Measurements from ENCODE around the gene EFCC1. TPM values are rescaled to one million over a fixed set of nuclear protein-coding genes. Genes with fewer than 3 reads are reported as not detected.
"Not testable (repeated sequence)": the region's sequence is repeated elsewhere in the genome, so short reads cannot be mapped to it uniquely, and the experiment has no call there.

Gene EFCC1
- total RNA-seq, 1 experiment from 2014 or later = not detected

DNA sequence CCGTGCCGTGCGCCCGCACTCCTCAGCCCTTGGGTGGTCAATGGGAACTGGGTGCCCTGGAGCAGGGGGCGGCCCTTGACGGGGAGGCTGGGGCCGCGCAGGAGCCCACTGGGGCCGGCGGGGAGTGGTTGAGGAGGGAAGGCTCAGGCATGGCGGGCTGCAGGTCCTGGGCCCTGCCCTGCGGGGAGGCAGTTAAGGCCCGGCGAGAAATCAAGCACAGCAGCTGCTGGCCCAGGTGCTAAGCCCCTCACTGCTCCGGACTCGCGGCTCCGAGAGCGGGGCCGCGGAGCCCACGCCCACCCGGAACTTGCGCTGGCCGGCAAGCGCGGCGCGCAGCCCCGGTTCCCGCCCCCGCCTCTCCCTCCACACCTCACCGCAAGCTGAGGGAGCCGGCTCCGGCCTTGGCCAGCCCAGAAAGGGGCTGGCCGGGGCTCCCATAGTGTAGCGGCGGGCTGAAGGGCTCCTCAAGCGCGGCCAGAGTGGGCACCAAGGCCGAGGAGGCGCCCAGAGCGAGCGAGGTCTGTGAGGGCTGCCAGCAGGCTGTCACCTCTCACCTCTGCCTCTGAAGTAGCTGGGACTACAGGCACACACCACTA lies 67.3 kb downstream of the EFCC1 start:
- DNase-seq (ENCODE audit: extremely low read depth, low read depth) = no peak

DNA sequence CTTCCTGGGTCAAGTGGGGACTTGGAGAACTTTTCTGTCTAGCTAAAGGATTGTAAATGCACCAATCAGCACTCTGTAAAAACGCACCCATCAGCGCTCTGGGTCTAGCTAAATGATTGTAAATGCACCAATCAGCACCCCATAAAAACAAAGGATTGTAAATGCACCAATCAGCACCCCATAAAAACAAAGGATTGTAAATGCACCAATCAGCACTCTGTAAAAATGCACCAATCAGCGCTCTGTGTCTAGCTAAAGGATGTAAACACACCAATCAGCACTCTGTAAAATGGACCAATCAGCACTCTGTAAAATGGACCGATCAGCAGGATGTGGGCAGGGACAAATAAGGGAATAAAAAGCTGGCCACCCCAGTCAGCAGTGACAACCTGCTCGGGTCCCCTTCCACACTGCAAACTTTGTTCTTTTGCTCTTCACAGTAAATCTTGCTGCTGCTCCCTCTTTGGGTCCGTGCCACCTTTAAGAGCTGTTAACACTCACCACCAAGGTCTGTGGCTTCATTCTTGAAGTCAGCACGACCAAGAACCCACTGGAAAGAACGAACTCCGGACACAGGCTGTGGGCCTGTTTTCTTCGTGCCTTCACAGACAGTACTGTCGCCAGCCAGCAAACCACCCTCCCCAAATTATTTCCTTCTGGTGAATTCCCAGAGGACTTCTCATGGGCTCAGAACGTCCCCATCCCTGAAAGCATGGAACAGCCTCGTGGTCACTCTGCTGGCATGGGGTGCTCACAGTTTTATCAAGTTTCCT lies 68.4 kb downstream of the EFCC1 start:
- not testable (repeated sequence) for DNase-seq (ENCODE audit: extremely low read depth, low read depth)

DNA sequence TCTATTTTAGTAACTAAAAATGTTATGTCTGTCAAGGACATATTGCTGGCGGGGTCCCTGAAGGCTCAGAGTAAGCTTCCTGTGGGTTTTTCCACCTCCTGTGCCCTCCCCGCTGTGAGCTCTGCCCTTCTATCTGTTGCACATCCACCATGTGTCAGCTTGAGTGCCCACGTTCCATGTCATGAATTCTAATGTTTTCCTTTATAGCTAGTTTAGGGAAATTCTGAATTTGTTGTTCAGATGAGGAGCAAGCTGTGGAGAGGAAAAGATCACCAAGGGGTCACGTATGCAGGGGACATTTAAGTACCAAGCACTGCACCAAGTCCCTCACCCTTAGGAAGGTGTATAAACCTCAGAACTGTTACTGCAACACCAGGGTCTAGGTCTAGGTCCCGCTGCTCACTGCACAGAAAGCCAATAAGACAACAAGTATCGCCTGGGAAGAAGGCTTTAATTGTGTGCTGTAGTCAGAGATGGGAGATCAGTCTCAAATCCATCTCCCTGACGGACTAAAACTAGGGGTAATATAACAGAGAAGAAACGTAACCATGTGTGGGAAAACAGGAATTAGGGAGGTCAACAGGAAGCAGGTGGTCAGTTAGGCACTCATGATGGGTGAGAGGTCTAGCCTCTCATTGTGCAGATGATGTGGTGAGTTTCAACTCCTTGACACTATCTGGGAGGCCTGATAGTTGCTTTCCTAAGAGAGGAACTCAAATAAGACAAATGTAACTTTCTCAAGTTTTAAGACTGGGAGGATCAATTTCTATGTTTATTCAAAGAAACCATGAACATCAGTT lies 69.2 kb downstream of the EFCC1 start:
- no peak for DNase-seq (ENCODE audit: extremely low read depth, low read depth)

DNA sequence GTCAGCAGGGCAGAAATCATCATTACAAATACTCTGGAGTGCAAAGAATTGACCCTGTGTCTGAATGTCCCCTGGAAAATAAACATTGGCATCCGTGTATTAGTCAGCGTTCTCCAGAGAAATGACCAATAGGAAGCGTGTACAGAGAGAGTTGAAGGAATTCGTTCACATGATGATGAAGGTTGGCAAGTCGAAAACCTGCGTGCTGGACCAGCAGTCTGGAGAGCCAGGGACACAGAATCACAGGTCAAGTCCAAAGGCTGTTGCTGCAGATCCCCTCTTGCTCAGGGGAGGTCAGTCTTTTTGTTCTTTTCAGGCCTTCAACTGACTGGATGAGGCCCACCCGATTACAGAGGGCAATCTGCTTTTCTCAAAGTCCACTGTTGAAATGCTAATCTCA lies 76.1 kb downstream of the EFCC1 start:
- no peak for DNase-seq (ENCODE audit: extremely low read depth, low read depth)

GRCh38 chr3:129078510-129078909 lies 77.4 kb downstream of the EFCC1 start:
- no peak for DNase-seq (ENCODE audit: extremely low read depth, low read depth)

GRCh38 chr3:129081503-129081902 lies 80.4 kb downstream of the EFCC1 start:
- DNase-seq (ENCODE audit: extremely low read depth, low read depth) = no peak

GRCh38 chr3:129082026-129082425 lies 80.9 kb downstream of the EFCC1 start:
- no peak for DNase-seq (ENCODE audit: extremely low read depth, low read depth)

DNA sequence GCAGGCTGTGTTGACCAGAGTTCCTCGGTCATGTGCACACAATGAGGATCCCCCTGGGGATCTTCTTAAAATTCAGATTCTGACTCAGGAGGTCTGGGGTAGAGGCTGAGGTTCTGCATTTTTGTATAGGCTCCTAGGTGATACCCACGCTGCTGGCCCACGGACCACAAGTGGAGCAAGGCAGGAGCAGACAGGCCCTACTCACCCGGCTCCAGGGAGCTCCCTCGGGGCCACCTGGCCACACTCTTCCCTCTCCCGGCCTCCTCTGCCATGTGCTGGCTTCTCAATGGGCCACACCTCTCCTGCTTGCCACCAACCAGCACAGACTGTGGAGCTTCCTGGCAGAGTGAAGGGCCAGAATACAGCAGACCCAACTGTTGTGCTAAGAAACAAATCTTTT lies 83.4 kb downstream of the EFCC1 start:
- DNase-seq (ENCODE audit: extremely low read depth, low read depth) = no peak

DNA sequence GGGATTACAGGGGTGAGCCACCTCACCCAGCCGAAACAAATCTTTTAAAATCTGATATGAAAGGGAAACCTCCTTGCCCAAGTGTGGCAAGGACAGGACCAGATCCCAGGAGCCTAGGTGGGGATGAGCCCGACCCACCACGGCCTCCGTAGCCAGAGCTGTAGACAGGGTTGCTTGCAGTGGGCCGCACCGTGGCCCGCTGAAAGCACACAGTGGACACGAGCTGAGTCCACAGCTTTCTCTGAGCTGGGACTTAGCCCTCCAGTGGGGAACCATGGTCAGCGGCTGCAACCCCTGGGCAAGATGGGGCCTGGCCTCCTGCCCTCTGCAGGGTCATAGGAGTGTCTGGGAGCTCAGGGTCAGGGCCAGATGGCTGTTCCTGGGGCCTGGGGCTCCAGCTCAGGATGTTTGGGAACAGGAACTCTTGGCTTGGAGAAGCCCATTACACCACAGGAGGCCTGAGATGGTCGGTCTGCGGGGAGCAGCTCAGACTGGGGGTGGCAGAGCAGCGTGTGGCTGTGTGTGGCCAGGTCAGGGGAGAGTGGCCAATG lies 84.1 kb downstream of the EFCC1 start:
- DNase-seq (ENCODE audit: extremely low read depth, low read depth) = no peak

DNA sequence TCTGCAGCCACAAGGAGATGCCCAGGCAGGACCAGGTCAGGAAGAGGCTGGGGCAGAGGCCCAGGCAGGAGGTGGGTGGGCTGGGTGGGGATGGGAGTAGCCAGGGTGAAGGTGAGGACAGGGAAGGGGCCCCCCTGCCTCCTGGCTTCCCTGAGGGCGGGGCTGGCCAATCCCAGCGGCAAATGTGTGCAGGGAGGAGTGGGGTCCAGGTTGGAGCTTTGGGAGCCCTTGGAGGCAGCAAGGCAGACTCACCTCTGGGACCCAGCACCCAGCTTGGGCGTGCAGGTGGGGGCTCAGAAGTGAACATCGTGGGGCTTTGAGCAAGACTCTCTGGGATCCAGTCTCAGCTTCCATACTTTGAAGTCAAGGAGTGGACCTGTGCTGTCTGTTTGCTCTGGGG lies 84.7 kb downstream of the EFCC1 start:
- DNase-seq (ENCODE audit: extremely low read depth, low read depth) = no peak

GRCh38 chr3:129087138-129087702 lies 86.1 kb downstream of the EFCC1 start:
- DNase-seq (ENCODE audit: extremely low read depth, low read depth) = no peak

DNA sequence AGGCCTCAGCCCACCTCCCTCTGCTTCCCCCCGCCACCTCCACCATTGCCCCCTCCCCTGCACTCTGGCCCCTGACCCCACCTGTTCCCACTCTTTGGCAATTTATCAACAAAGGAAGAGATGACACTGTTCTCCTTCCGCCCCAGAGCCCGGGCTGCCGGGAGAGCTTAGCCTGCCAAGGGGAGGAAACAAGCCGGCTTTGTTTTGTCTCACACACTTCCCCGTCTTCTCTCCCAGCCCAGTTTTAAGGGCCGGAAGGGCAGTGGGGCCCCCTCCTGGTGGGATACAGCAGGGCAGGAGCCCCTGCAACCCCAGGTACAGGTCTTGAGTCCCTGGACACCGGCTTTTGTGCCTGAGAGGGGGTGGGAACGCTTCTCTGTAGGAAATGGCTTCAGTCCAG lies 86.8 kb downstream of the EFCC1 start:
- DNase-seq (ENCODE audit: extremely low read depth, low read depth) = not testable (repeated sequence)

DNA sequence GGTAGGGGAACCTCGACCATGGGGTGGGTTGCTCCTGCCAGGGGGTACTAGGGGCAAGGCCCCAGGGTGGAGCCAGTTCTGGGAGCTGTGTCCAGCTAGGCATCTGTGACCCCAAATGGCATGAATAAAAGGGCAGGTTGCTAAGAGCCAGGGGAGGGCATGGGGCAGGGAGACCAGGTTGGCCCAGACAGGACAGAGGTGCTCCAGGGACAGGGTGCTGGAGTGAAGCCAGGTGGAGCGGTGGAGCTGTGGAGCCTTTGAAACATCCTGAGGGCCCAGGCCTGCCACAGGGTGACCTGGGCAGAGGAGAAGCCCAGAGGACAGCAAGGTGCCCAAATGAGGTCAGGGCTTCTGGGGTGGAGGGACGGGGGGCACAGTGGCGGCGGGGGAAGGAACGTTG lies 87.2 kb downstream of the EFCC1 start:
- not testable (repeated sequence) for DNase-seq (ENCODE audit: extremely low read depth, low read depth)

Other genes starting within 250 kb of the EFCC1 start
- 14.8 and 20.0 TPM in 2 replicates for gene ACAD9, start 121.7 kb upstream of the EFCC1 start, total RNA-seq (2014; rRNA removed; shearing (Covaris generic))
- 0.42 TPM in 1 of 2 replicates, not detected in the other for gene CFAP92, start 7.2 kb upstream of the EFCC1 start, total RNA-seq (2014; rRNA removed; shearing (Covaris generic))
- not detected in 2 replicates for gene GP9, start 59.5 kb downstream of the EFCC1 start, total RNA-seq (2014; rRNA removed; shearing (Covaris generic))
- 7.7 and 8.2 TPM in 2 replicates for gene RAB43, start 120.5 kb downstream of the EFCC1 start, total RNA-seq (2014; rRNA removed; shearing (Covaris generic))
- gene ISY1, start 159.8 kb downstream of the EFCC1 start, total RNA-seq (2014; rRNA removed; shearing (Covaris generic)) = 21.6 TPM in 2 replicates
- 341 and 344 TPM in 2 replicates for gene CNBP, start 182.6 kb downstream of the EFCC1 start, total RNA-seq (2014; rRNA removed; shearing (Covaris generic))
- 127 and 134 TPM in 2 replicates for gene COPG1, start 248.3 kb downstream of the EFCC1 start, total RNA-seq (2014; rRNA removed; shearing (Covaris generic))